Tibial nerve (tissue), 4 donors: ENCODE data around the gene ZNF426.
"Not testable (repeated sequence)": the region's sequence is repeated elsewhere in the genome, so short reads cannot be mapped to it uniquely, and the experiment has no call there.

Experiments
- CTCF ChIP-seq, 5 experiments: fragments of 200-600 bp in 3 of 5; fragments of 450-650 bp in 2 of 5; sonication (generic) in 3 of 5; IDR thresholded peaks; one replicate each; pipeline ENCODE4 v1.5.1; 2016 to 2019; ENCODE audit warnings: antibody characterized with exemption in 5 of 5, mild to moderate bottlenecking in 3 of 5, moderate library complexity in 2 of 5
- EP300 ChIP-seq, 2 donors: sonication (generic); formaldehyde crosslinking; IDR thresholded peaks; one replicate each; pipeline ENCODE4 v1.6.1; 2017; ENCODE audit warnings: antibody characterized with exemption in 2 of 2, mild to moderate bottlenecking in 1 of 2

- TF ChIP-seq CTCF, EP300 (IDR thresholded peaks at IDR 0.05): not testable (repeated sequence)
Measured at GRCh38 chr19:9539921-9540320, 1.5 kb upstream of the ZNF426 start.
